Breast epithelium (tissue), 4 donors: Measurements from ENCODE around the gene HSPA1A. TPM values are rescaled to one million over a fixed set of nuclear protein-coding genes. Genes with fewer than 3 reads are reported as not detected.
"Not testable (repeated sequence)": the region's sequence is repeated elsewhere in the genome, so short reads cannot be mapped to it uniquely, and the experiment has no call there.

Experiments
- DNase-seq, 2 donors: peaks; one replicate each; pipeline ENCODE4 v3.0.0-alpha.2; 2019; ENCODE audit warnings: low spot score in 2 of 2
- H3K27ac ChIP-seq, 2 donors: fragments of 200-600 bp; sonication (generic) in 1 of 2; one replicate each; pipeline ENCODE4 v1.5.1; 2016 to 2019; ENCODE audit warnings: mild to moderate bottlenecking in 1 of 2
- H3K27me3 ChIP-seq, 2 donors: fragments of 200-600 bp; sonication (generic) in 1 of 2; one replicate each; pipeline versions ENCODE4 v1.5.1 to v1.6.0; 2017 to 2019; ENCODE audit warnings: control low read depth in 1 of 2, mild to moderate bottlenecking in 1 of 2
- H3K36me3 ChIP-seq: fragments of 200-600 bp; one replicate; pipeline ENCODE4 v1.5.1; 2019
- H3K4me1 ChIP-seq, 2 donors: fragments of 200-600 bp; sonication (generic); one replicate each; pipeline ENCODE4 v1.5.1; 2016 to 2019; ENCODE audit warnings: control low read depth in 1 of 2
- H3K4me3 ChIP-seq, 3 donors: fragments of 200-600 bp; sonication (generic); 1 replicate in 2 of 3; 2 replicates in 1 of 3; pipeline ENCODE4 v1.5.1; 2016 to 2019; ENCODE audit warnings: mild to moderate bottlenecking in 3 of 3, moderate library complexity in 2 of 3
- H3K9me3 ChIP-seq, 2 donors: fragments of 200-600 bp; sonication (generic) in 1 of 2; one replicate each; pipeline ENCODE4 v1.5.1; 2016 to 2019; ENCODE audit warnings: control low read depth in 1 of 2
- CTCF ChIP-seq, 3 donors: fragments of 450-650 bp; IDR thresholded peaks; one replicate each; pipeline ENCODE4 v1.5.1; 2016 to 2017; ENCODE audit warnings: antibody characterized with exemption in 3 of 3, mild to moderate bottlenecking in 3 of 3, moderate library complexity in 3 of 3
- POLR2A ChIP-seq: fragments of 450-650 bp; IDR thresholded peaks from one replicate; pipeline ENCODE4 v1.6.1; 2016; ENCODE audit warnings: antibody characterized with exemption, mild to moderate bottlenecking, moderate library complexity
- POLR2AphosphoS5 ChIP-seq, 3 donors: sonication (generic); formaldehyde crosslinking; IDR thresholded peaks; one replicate each; pipeline ENCODE4 v1.6.1; 2017; ENCODE audit warnings: antibody characterized with exemption in 3 of 3
- intact Hi-C: fragments of 100-400 bp; cut with DNase I; formaldehyde crosslinking; loops from one replicate; pipeline ENCODE4 v1.15.1; 2023; ENCODE audit warnings: low total_unique reads
- total RNA-seq, 3 donors: library from RNA; depleted of rRNA; stranded (reverse); fragments of >200 nt; gene quantifications; one replicate each; pipeline ENCODE4 v1.1.0, GENCODE V29; 2016

HSPA1A gene
- total RNA-seq, 3 donors from 2014 or later, result 136 to 459 (median 202) TPM

- intact Hi-C loops, result no loop called here
- H3K36me3 ChIP-seq, result no peaks in the 10 kb centered on the region
Measured at GRCh38 chr6:31791324-31792089, 23.8 kb upstream of the HSPA1A start.

GRCh38 chr6:31792090-31792374 is 23.3 kb upstream of the HSPA1A start:
- no peaks in the 10 kb centered on the region for H3K27me3 ChIP-seq
- H3K27ac ChIP-seq, result no peak overlapping the region
- H3K36me3 ChIP-seq, result no peaks in the 10 kb centered on the region
- H3K4me3 ChIP-seq, result no peak overlapping the region
- no peaks in the 10 kb centered on the region for H3K4me1 ChIP-seq
- no peak for DNase-seq
- TF ChIP-seq CTCF (IDR thresholded peaks at IDR 0.05) (no peak), POLR2A (no peak), POLR2AphosphoS5 (IDR thresholded peaks at IDR 0.05) (no peak)
- no peaks in the 10 kb centered on the region for H3K9me3 ChIP-seq
- intact Hi-C loops, result no loop called here

More at GRCh38 chr6:31791324-31792089, 23.8 kb upstream of the HSPA1A start:
- no peaks in the 10 kb centered on the region for H3K27me3 ChIP-seq
- TF ChIP-seq CTCF (IDR thresholded peaks at IDR 0.05) (peak; percentile 14 to 45 (median 39)), POLR2AphosphoS5 (IDR thresholded peaks at IDR 0.05) (no peak), POLR2A (no peak)
- DNase-seq, result no peak
- H3K27ac ChIP-seq, result no peak overlapping the region
- no peak overlapping the region for H3K4me3 ChIP-seq
- no peaks in the 10 kb centered on the region for H3K9me3 ChIP-seq
- no peaks in the 10 kb centered on the region for H3K4me1 ChIP-seq

GRCh38 chr6:31792761-31793171 is 22.6 kb upstream of the HSPA1A start:
- Histone ChIP-seq H3K36me3 (no peaks in the 10 kb centered on the region), H3K9me3 (no peaks in the 10 kb centered on the region), H3K4me1 (no peaks in the 10 kb centered on the region), H3K4me3 (no peak overlapping the region), H3K27me3 (no peaks in the 10 kb centered on the region), H3K27ac (peak overlapping the region in 1 of 2 donors; percentile 48)
- no peak for TF ChIP-seq POLR2AphosphoS5 (IDR thresholded peaks at IDR 0.05)
- TF ChIP-seq POLR2A, result no peak
- no peak for TF ChIP-seq CTCF (IDR thresholded peaks at IDR 0.05)
- DNase-seq, result no peak
- intact Hi-C loops, result no loop called here

- H3K36me3 ChIP-seq, H3K27me3 ChIP-seq, DNase-seq, intact Hi-C loops, H3K4me1 ChIP-seq, H3K9me3 ChIP-seq: not testable (repeated sequence)
- peak overlapping the region in 1 of 2 donors; percentile 97 for H3K27ac ChIP-seq
- H3K4me3 ChIP-seq, result peak overlapping the region in 2 of 3 donors; percentile 74 to 88
Measured at GRCh38 chr6:31793927-31794245, 21.5 kb upstream of the HSPA1A start.

GRCh38 chr6:31794294-31794865 is 21.0 kb upstream of the HSPA1A start:
- peak overlapping the region; percentile 74 to 88 (median 75) for H3K4me3 ChIP-seq
- TF ChIP-seq POLR2A (no peak), CTCF (IDR thresholded peaks at IDR 0.05) (no peak), POLR2AphosphoS5 (IDR thresholded peaks at IDR 0.05) (no peak)
- intact Hi-C loops, result no loop called here
- H3K27ac ChIP-seq, result peak overlapping the region; percentile 97 to 99
- H3K36me3 ChIP-seq, result no peaks in the 10 kb centered on the region
- no peaks in the 10 kb centered on the region for H3K4me1 ChIP-seq
- no peak for DNase-seq
- no peaks in the 10 kb centered on the region for H3K27me3 ChIP-seq
- no peaks in the 10 kb centered on the region for H3K9me3 ChIP-seq
